Activated CD4-positive, alpha-beta T cell treated with anti-CD3 and anti-CD28 coated beads for 4 hours (primary cell): ENCODE data around the gene RNF113B.

ENCODE experiments used
- DNase-seq, 2 donors: peaks; one replicate each; pipeline ENCODE4 v3.0.0-alpha.2; 2020

RNF113B gene

DNA sequence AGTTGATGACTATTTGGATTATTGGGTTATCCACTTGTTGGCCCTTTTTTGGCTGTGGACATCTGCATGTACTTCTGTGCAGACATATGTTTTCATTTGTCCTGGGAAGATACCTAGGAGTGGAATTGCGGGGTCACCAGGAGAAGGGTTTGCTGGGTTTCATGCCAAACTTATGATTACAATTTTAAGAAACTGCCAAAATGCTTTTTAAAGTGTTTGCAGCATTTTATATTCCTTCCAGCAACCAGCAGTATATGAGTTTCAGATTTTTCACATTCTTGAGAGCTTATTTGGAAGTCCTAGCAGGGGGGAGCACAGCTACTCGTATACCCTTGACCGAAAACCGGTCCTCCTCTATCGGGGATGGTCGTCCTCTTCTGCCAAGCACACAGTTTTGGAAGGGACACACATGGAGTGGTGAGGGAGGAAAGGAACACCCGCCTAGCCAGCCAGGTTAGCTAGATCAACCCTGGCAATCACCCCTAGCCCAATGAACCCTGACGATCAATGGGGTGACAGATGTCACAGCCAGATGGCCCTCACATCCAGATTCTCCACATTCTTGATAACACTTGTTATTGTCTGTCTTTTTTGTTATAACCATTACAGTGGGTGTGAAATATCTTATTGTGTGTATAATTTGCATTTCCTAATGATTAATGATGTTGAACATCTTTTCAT is 26.7 kb upstream of the RNF113B start:
- DNase-seq = no peak

DNA sequence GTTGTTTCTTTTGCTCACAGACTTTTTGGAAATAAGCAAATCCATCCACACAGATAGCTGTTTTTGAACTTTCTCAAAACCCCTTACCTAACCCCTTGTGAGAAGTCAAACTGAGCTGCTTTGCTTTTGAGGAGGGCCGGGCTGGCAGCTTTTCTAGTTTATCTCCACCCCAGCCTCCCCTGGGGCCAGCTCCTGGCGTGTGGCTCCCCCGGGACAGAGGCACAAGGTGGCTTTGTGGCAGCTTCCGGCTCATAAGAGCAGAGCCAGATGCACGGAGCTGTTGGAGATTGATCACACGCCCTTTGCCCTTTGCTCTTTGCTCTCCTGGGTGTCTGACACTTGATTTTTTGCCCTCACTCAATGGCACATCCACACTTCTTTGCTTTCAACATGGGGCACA is 24.9 kb upstream of the RNF113B start:
- no peak for DNase-seq

DNA sequence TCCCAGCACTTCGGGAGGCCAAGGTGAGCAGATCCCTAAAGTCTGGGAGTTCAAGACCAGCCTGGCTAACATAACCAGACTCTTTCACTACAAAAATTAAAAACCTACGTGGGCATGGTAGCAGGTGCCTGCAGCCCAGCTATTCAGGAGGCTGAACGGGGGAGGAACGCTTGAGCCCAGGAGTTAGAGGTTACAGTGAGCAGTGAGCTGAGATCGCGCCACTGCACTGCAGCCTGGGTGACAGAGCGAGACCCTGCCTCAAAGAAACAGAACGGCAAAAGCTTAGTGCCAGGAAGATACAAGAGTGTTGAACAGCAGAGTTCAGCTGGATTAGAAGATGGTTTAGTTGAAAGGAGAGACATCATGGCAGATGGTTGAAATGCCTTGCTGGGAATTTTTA is 24.1 kb upstream of the RNF113B start:
- no peak for DNase-seq

DNA sequence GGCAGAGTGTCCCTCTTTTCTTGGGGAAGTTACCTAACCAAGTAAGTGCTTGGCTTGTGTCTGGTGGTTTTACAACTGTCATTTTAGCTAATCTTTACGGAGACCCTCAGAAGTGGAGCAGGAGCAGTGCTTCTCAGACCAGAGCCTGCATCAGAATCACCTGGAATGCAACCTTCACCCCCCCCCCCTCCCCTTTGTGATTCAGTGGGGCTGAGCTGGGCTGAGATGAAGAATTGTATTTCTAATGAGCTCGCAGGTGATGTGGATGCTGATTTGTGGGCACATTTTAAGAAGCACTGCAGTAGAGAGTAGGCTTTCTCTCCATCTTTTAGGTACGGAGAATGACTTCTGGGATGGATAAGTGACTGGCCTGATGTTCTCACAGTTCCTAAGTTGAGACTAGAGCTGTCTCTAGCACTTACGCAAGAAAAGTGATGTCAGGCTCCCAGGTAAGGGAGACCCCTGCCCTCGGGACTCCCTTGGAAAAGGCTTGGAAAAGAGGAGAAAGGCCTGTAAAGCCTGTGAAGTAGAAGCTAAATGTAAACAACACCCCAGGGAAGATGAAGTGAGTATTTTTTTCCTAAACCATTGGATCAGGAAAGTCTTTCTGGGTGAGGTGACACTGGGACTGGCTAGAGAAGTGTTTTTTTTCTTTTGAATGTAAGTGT is 23.3 kb upstream of the RNF113B start:
- no peak for DNase-seq

DNA sequence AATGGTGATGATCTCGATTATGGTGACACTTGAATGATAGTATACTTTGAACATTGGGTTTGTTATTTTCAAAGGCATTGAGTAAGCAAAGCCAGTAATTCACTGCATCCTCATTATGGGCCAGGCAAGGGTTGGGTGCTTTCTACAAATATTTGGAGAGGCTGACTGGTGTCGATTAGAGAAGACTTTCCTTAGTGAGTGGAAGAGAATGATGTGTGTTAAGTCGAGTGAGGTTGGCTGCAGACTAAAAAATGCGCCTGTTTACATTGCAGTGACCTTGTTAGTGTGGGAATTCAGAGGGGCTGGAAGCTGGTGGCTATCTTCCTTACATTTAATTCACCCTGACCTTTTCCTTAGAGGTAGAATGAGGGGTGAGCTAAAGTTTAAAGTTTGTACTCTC is 22.4 kb upstream of the RNF113B start:
- no peak for DNase-seq

DNA sequence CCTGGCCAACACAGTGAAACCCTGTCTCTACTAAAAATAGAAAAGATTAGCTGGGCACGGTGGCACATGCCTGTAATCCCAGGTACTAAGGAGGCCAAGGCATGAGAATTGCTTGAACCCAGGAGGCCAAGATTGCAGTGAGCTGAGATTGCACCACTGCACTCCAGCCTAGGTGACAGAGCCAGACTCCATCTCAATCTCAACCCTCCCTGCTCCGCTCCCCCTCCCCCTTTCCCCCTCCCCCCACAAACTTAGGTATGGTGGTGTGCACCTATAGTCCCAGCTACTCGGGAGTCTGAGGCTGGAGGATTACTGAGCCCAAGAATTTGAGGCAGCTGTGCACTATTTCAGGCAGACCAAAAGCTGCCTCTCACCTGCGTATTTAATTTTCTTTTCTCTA is 21.6 kb upstream of the RNF113B start:
- DNase-seq = no peak

DNA sequence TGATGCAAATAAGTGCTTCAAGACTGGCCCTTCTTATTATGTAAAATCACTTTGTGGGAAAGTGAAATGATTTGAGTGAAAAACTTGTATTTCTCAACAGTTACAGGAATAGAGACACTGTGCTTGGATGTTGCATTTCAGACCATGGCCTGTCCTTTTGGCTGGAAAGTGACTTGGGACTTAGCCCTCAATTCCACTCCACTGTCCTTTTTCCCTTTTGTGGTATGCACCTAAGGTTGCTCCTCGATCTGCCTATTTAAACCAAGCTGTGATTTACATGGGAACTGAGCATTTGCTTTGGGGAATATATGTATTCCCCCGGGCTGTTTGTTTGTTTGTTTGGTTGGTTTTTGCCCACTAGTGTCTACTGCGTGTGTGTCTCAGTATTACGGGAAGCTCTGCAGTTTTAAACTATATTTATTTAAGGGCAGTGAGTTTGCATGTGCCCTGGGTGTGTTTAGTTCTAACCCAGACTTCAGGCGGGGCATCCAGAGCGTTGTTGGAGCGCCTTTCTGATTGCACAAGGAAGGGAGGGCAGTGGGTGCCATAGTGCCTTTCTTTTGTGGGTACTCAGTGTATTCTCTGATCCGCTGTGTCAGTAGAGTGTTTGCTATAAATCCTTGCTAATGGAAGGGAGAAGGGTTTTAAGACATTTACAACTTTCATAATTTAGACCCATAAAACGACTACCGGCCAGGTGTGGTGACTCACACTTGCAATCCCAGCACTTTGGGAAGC is 18.2 kb upstream of the RNF113B start:
- DNase-seq = no peak

DNA sequence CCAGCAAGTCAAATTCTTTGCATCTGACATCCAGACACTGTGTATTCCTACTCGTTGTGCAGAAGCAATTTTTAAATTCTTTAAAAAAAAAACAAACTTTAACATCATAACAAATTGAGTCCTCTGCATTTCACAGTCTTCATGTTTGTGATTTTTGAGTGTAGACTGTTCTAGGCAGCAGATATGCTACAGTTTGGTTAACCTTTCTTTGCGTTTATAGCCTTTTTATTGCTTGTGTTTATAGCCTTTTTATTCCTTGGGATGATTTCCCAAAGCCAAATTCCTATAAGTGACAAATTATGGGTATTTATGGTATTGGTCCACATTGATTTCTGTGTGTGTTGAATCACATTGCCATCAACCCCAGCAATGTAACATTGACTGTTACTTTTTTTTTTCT is 14.9 kb upstream of the RNF113B start:
- no peak for DNase-seq

DNA sequence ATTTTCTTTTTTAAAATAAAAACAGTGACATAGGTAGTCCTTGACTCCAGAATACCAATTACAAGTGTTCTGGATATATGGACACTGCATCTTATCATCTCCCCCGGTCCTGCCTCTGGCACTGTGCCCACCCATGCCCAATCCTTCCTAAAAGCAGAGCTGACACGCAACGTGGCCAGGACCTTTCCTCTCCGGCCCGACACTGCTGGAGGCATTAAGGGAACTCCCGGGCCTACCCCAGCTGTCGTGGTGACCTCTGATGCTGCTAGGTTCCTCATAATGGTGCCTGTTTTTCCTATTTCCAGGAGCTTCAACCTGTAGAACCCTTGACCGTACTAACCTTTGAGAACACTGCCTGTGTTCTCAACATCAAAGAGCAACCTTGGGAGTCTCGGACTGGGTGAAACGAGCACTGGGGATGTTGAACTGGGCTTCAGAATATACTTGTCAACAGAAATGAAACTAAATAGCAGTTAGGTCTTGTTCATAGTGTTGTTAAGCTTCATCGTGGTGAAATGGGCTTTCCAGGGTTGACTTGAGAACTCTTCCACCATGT is 13.9 kb upstream of the RNF113B start:
- no peak for DNase-seq

DNA sequence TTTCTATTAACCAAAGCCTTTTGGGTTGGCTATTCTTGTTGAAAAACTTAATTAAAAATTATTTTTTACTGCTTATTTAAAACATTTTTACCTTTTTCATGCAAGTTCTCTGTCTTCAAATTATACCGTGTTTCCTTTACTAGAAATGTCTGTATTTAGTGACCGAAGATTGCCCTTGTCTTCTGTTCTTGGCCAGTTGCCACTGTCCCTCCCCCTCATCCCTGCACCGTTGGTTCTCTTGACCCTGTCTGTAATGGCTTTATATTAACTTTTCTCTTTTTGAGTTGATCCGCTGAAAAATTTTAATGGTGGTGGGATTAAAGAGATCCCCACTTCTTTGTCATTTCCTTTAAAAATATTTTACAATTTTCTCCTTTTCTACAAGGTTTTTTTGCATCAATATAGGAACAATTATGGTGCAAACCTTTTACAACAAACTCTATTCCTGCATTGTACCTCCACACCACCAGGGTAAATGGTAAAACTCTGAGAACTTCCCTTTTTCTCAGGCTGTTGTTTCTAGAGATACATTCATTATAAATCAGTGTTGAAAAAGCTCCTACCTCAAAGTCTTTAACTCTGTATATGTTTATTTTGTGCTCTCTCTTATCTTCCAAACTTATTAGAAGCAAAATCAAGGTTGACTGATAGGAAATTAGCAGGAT is 12.9 kb upstream of the RNF113B start:
- DNase-seq = no peak

DNA sequence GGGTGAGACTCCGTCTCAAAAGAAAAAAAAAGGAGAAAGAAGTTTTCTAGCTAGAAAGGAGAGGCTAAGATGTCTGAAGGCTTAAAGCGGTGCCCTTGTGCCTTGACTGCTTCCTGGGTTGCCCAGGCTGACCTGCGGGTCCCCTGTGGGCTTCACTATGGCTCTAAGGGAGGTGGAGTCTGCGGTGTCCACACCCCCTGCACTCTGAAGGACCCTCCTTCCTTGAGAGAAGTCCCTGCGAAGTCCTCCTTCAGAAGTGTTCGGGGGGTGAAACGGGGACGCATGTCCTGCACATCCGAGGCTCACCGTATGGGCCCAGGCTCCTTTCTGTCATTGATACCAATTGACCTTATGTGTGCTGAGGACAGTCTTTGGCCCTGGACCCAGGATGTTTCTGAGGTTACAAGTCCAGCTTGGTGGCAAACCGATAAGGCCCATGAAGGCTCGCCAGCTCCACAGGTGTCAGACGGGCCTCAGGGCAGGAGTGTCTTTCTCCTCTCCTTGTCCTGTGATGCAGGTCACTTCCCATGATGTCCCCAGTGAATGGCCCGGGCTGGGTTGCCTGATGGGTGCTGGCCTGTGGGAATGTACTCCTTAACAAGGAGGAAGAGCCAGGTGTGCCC is 11.6 kb upstream of the RNF113B start:
- no peak for DNase-seq

DNA sequence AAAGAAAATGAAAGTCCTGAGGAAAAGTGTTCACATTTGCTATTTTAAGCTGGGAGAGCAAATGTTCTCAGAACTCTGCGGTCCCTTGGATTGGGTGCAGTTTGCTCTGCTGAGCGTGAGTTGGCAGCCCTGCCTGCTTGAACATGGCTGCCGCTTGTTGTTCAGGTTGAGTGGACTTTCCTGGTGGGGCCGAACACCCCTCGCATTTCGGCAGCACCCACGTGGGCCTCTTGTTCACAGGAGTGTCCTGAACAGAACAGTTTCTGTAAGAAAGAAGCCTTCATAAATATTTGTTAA is 10.8 kb upstream of the RNF113B start:
- no peak for DNase-seq

DNA sequence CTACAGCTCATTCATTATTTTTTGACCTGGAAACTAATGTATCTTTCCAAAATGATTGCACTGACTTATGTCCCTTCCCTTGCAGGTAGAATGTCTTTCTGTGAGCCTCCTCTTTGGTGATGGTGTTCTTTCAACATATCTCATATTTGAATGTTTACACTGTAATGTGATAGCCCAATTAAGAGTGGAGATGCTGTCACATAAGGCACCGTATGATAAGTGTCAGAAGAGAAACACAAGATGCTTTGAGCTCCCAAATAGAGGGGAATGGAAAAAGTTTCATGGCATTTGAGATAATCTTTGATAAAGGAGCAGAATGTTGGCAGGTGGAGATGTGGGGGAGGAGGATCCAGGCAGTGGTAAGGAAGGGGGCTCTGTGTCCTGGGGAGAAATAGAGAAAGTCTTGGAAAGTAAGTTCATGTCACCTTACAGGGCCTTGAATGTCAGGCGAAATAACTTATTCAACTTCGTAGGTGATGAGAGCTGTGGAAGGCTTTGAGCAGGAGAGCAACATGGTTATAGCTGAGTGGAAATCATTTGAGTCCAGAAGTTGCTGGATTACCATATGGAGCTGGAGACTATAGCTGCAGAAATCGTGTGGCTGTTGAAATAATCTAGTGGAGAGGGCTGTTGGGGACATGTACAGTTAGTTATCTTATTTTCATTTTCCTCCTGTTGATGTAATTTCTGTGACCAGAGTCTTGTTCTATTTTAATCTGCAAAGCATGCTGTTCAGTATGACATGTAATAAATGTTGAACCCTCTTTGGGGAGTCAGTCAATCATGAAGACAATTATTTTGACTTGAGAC is 10.3 kb upstream of the RNF113B start:
- no peak for DNase-seq

DNA sequence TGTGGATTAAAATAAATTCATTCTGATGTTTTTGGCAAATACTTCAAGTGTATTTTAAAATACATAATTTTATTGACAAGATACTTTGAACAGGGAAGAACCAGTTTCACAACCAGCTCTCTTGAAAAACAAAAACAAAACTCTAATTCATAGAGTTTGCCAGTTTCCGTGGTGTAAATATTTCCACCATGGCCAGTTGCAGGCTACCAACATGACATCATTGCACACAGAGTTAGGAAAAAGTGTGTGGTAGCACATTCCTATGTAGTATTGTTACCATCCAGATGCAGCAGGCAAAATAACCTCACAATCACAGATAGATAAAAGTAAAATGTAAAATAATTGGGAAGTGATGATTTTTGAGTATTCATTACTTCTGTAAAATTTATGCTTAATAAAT is 7.7 kb upstream of the RNF113B start:
- no peak for DNase-seq

DNA sequence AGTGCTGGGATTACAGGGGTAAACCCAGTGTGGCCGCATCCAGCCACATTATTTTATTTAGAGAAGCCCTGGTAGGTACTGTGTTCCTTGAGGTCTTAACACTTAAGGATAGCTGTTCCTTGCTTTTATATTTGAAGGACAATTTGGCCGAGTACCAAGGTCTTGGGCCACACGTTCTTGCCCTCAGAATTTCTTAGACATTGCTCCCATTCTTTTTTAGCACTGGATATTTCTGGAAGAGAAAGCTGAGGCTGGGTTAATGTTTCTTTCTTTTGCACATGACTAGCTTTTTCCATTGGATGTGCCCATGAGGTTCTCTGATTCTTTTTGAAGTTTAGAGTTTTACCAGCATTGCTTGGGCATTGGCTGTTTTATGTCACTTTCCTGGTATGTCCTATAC is 5.5 kb upstream of the RNF113B start:
- no peak for DNase-seq

DNA sequence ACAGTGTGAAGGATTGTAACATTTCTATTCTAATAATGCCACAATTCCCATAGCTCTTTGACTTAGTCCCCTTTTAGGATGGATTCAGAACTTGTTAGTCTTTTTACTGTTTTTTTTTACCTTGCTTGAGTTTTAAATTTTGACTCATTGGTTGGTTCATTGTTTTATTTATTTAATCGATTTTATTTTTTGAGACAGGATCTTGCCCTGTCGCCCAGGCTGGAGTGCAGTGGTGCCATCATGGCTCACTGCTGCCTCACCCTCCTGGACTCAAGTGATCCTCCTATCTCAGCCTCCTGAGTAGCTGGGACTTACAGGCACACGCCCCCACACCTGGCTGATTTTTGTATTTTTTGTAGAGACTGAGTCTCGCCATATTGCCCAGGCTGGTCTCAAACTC is 5.1 kb upstream of the RNF113B start:
- DNase-seq = no peak

DNA sequence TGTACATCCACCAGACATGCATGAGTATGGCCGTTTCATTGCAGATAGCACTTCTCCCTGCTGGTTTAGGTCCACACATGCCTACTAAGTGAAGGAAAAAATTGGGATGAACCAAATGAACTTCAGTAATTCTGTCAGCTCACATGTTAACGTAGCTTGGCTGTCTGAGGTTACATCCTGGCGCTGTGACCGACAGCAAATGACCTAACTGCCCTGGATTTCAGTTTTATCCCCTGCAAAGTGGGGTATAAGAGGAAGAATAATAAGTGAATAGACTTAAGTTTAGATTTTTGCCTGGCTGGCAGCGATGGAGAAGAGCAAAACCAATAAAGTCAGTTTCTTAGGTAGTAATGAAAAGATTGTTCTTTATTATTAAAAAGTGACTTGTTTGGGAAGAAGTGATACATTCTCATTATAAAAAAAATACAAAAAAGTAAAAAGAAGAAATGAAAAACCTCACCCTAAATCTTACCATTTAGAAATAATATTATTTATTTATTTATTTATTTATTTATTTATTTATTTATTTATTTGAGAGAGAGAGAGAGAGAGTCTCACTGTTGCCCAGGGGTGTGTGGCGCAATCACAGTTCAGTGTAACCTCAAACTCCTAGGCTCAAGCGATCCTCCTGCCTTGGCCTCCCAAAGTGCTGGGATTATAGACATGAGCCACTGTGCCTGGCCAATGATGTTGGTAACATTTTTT is 4.2 kb upstream of the RNF113B start:
- no peak for DNase-seq

DNA sequence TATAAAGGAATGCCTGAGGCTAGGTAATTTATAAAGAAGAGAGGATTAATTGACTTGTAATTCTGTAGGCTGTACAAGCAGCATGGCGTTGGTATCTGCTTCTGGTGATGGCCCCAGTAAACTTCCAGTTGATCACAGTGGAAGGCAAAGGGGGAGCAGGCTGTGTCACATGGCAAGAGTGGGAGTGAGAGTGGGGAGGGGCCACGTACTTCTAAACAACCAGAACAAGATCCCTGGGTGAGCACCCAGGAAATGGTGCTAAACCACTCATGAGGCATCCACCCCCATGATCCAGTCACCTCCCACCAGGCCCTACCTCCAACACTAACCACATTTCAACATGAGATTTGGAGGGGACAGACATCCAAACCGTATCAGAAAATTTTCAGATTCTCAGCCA is 3.0 kb upstream of the RNF113B start:
- DNase-seq = no peak

DNA sequence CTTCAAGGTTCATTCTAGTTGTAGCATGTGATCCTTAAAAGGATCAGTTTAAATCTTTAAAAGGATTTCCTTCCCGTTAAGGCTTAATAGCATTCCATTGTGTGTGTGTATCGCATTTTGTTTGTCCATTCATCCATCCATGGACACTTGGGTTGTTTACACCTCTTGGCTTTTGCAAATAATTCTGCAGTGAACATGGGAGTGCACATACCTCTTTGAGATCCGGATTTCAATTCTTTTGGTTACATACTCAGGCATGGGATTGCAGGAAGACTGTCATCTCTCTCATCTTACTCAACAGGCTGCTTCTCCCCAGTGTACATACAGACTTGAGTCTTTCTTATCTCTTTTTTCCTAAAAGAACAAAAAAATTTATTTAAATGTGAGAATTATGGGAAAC is 1.2 kb downstream of the RNF113B start:
- no peak for DNase-seq

DNA sequence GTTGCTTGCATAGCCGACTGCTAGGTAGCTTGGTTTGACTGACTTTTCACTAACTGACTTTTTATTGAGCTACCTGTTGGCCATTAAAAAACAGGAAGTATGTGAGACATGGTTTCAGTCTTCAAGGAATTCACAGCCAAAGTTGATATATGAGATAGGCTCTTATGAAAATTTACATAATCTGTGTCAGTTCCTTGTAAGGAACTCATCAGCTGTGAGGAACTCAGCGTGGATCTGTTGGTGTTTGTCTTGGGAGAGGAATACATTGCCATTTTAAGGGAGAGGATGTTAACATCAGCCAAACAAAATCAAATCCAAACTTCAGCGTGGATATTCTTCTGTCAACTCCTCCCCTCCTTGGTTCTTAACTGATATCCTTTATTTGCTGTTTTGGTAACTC is 2.0 kb downstream of the RNF113B start:
- no peak for DNase-seq

DNA sequence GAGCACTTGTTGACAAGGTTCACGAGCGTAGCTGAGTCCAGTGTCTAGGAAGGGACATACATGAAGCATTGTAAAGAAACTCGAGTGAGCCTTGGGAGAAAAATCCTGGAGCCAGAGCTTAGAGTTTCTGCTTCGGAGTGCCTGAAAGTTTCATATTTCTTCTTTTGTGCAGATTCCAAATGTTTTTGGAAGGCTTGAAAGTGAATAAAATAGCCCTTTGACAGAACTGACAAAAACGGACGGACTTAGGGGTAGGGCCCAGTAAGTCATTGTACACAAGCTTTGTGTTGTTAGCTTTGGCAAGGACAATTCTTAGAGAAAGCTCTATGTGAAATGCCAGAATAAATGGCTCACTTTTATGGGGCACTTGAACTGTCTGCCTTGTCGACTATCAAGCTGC is 2.8 kb downstream of the RNF113B start:
- DNase-seq = no peak
